ENCODE results near the gene RAPGEF1.
A peak's percentile ranks its signal among the peaks of the same experiment; 100 is the strongest.

The RAPGEF1 gene

GRCh38 chr9:131640438-131641137 lies 99.3 kb downstream of the RAPGEF1 start:
- Histone ChIP-seq H3K27me3 (ENCODE audit: insufficient read depth, insufficient read length) (no peaks in the 10 kb centered on the region), H3K9ac (ENCODE audit: insufficient read length, low read depth) (no peak overlapping the region), H3K36me3 (ENCODE audit: insufficient read depth, insufficient read length, low read length) (peaks cover 51% of the 10 kb centered on the region), H3K4me1 (ENCODE audit: insufficient read depth, insufficient read length) (peaks cover 9% of the 10 kb centered on the region), H3K9me3 (ENCODE audit: insufficient read depth, low read length) (no peaks in the 10 kb centered on the region), H3K4me3 (ENCODE audit: insufficient read length, low read depth) (no peak overlapping the region)
- DNase-seq (ENCODE audit: low read depth, low spot score), result no peak
- TF ChIP-seq YY1 (IDR thresholded peaks at IDR 0.05; ENCODE audit: insufficient read depth, insufficient read length) (no peak), SUZ12 (IDR thresholded peaks at IDR 0.05; ENCODE audit: extremely low read depth, insufficient read depth, insufficient read length) (no peak), ZNF274 (IDR thresholded peaks at IDR 0.05; ENCODE audit: low read depth, low read length) (no peak)

GRCh38 chr9:131639769-131640437 lies 100.0 kb downstream of the RAPGEF1 start:
- no peak for DNase-seq (ENCODE audit: low read depth, low spot score)
- Histone ChIP-seq H3K36me3 (ENCODE audit: insufficient read depth, insufficient read length, low read length) (peaks cover 45% of the 10 kb centered on the region), H3K4me1 (ENCODE audit: insufficient read depth, insufficient read length) (peaks cover 9% of the 10 kb centered on the region), H3K9me3 (ENCODE audit: insufficient read depth, low read length) (no peaks in the 10 kb centered on the region), H3K4me3 (ENCODE audit: insufficient read length, low read depth) (no peak overlapping the region), H3K9ac (ENCODE audit: insufficient read length, low read depth) (no peak overlapping the region), H3K27me3 (ENCODE audit: insufficient read depth, insufficient read length) (no peaks in the 10 kb centered on the region)
- no peak for TF ChIP-seq ZNF274 (IDR thresholded peaks at IDR 0.05; ENCODE audit: low read depth, low read length)
- TF ChIP-seq YY1 (IDR thresholded peaks at IDR 0.05; ENCODE audit: insufficient read depth, insufficient read length), result no peak
- TF ChIP-seq SUZ12 (IDR thresholded peaks at IDR 0.05; ENCODE audit: extremely low read depth, insufficient read depth, insufficient read length), result no peak

- peaks cover 42% of the 10 kb centered on the region for H3K36me3 ChIP-seq (ENCODE audit: insufficient read depth, insufficient read length, low read length)
- H3K27me3 ChIP-seq (ENCODE audit: insufficient read depth, insufficient read length), result no peaks in the 10 kb centered on the region
- H3K4me3 ChIP-seq (ENCODE audit: insufficient read length, low read depth), result no peak overlapping the region
- peaks cover 10% of the 10 kb centered on the region for H3K4me1 ChIP-seq (ENCODE audit: insufficient read depth, insufficient read length)
- TF ChIP-seq SUZ12 (IDR thresholded peaks at IDR 0.05; ENCODE audit: extremely low read depth, insufficient read depth, insufficient read length), result no peak
- no peak for TF ChIP-seq YY1 (IDR thresholded peaks at IDR 0.05; ENCODE audit: insufficient read depth, insufficient read length)
- no peak for TF ChIP-seq ZNF274 (IDR thresholded peaks at IDR 0.05; ENCODE audit: low read depth, low read length)
- no peak overlapping the region for H3K9ac ChIP-seq (ENCODE audit: insufficient read length, low read depth)
- no peaks in the 10 kb centered on the region for H3K9me3 ChIP-seq (ENCODE audit: insufficient read depth, low read length)
- DNase-seq (ENCODE audit: low read depth, low spot score), result no peak
Measured at GRCh38 chr9:131636593-131636992, 103.3 kb downstream of the RAPGEF1 start.

GRCh38 chr9:131635892-131636291 lies 104.0 kb downstream of the RAPGEF1 start:
- Histone ChIP-seq H3K4me1 (ENCODE audit: insufficient read depth, insufficient read length) (peaks cover 10% of the 10 kb centered on the region), H3K9me3 (ENCODE audit: insufficient read depth, low read length) (no peaks in the 10 kb centered on the region), H3K27me3 (ENCODE audit: insufficient read depth, insufficient read length) (no peaks in the 10 kb centered on the region), H3K36me3 (ENCODE audit: insufficient read depth, insufficient read length, low read length) (peaks cover 41% of the 10 kb centered on the region), H3K4me3 (ENCODE audit: insufficient read length, low read depth) (no peak overlapping the region), H3K9ac (ENCODE audit: insufficient read length, low read depth) (no peak overlapping the region)
- no peak for TF ChIP-seq ZNF274 (IDR thresholded peaks at IDR 0.05; ENCODE audit: low read depth, low read length)
- TF ChIP-seq SUZ12 (IDR thresholded peaks at IDR 0.05; ENCODE audit: extremely low read depth, insufficient read depth, insufficient read length), result no peak
- no peak for TF ChIP-seq YY1 (IDR thresholded peaks at IDR 0.05; ENCODE audit: insufficient read depth, insufficient read length)
- no peak for DNase-seq (ENCODE audit: low read depth, low spot score)

- Histone ChIP-seq H3K27me3 (ENCODE audit: insufficient read depth, insufficient read length) (no peaks in the 10 kb centered on the region), H3K4me3 (ENCODE audit: insufficient read length, low read depth) (no peak overlapping the region), H3K9ac (ENCODE audit: insufficient read length, low read depth) (no peak overlapping the region), H3K9me3 (ENCODE audit: insufficient read depth, low read length) (no peaks in the 10 kb centered on the region), H3K4me1 (ENCODE audit: insufficient read depth, insufficient read length) (peaks cover 6% of the 10 kb centered on the region), H3K36me3 (ENCODE audit: insufficient read depth, insufficient read length, low read length) (peaks cover 42% of the 10 kb centered on the region)
- TF ChIP-seq ZNF274 (IDR thresholded peaks at IDR 0.05; ENCODE audit: low read depth, low read length) (no peak), SUZ12 (IDR thresholded peaks at IDR 0.05; ENCODE audit: extremely low read depth, insufficient read depth, insufficient read length) (no peak), YY1 (IDR thresholded peaks at IDR 0.05; ENCODE audit: insufficient read depth, insufficient read length) (no peak)
- DNase-seq (ENCODE audit: low read depth, low spot score), result peak; percentile 58
Measured at GRCh38 chr9:131635285-131635684, 104.6 kb downstream of the RAPGEF1 start.

- H3K9me3 ChIP-seq (ENCODE audit: insufficient read depth, low read length), result no peaks in the 10 kb centered on the region
- H3K36me3 ChIP-seq (ENCODE audit: insufficient read depth, insufficient read length, low read length), result peaks cover 45% of the 10 kb centered on the region
- no peak overlapping the region for H3K9ac ChIP-seq (ENCODE audit: insufficient read length, low read depth)
- TF ChIP-seq ZNF274 (IDR thresholded peaks at IDR 0.05; ENCODE audit: low read depth, low read length) (no peak), SUZ12 (IDR thresholded peaks at IDR 0.05; ENCODE audit: extremely low read depth, insufficient read depth, insufficient read length) (no peak), YY1 (IDR thresholded peaks at IDR 0.05; ENCODE audit: insufficient read depth, insufficient read length) (no peak)
- H3K27me3 ChIP-seq (ENCODE audit: insufficient read depth, insufficient read length), result no peaks in the 10 kb centered on the region
- peaks cover 3% of the 10 kb centered on the region for H3K4me1 ChIP-seq (ENCODE audit: insufficient read depth, insufficient read length)
- no peak for DNase-seq (ENCODE audit: low read depth, low spot score)
- no peak overlapping the region for H3K4me3 ChIP-seq (ENCODE audit: insufficient read length, low read depth)
Measured at GRCh38 chr9:131633491-131634031, 106.3 kb downstream of the RAPGEF1 start.

GRCh38 chr9:131631306-131631705 lies 108.6 kb downstream of the RAPGEF1 start:
- H3K9me3 ChIP-seq (ENCODE audit: insufficient read depth, low read length), result no peaks in the 10 kb centered on the region
- TF ChIP-seq ZNF274 (IDR thresholded peaks at IDR 0.05; ENCODE audit: low read depth, low read length) (no peak), SUZ12 (IDR thresholded peaks at IDR 0.05; ENCODE audit: extremely low read depth, insufficient read depth, insufficient read length) (no peak), YY1 (IDR thresholded peaks at IDR 0.05; ENCODE audit: insufficient read depth, insufficient read length) (no peak)
- H3K4me1 ChIP-seq (ENCODE audit: insufficient read depth, insufficient read length), result peaks cover 4% of the 10 kb centered on the region
- H3K9ac ChIP-seq (ENCODE audit: insufficient read length, low read depth), result no peak overlapping the region
- H3K36me3 ChIP-seq (ENCODE audit: insufficient read depth, insufficient read length, low read length), result peaks cover 50% of the 10 kb centered on the region
- no peak overlapping the region for H3K4me3 ChIP-seq (ENCODE audit: insufficient read length, low read depth)
- no peaks in the 10 kb centered on the region for H3K27me3 ChIP-seq (ENCODE audit: insufficient read depth, insufficient read length)
- DNase-seq (ENCODE audit: low read depth, low spot score), result no peak

Data from NT2/D1 (cell line).